SKM-1 (cell line): ENCODE data around the gene ARHGAP40.

Experiments
- DNase-seq: peaks from one replicate; lab custom pipeline; 2025; ENCODE audit not compliant: unreplicated experiment; lab: John Stamatoyannopoulos, UW

ARHGAP40 gene

GRCh38 chr20:38601216-38602184 is at the start of gene ARHGAP40:
Gene ARHGAP40, plus strand, starts transcription at chr20:38601809.
- no peak for DNase-seq

GRCh38 chr20:38554986-38555385 is 46.6 kb upstream of the ARHGAP40 start:
- DNase-seq: no peak

GRCh38 chr20:38555395-38555794 is 46.2 kb upstream of the ARHGAP40 start:
- DNase-seq: no peak

GRCh38 chr20:38557174-38557573 is 44.4 kb upstream of the ARHGAP40 start:
- DNase-seq: no peak

GRCh38 chr20:38558596-38559360 is 42.8 kb upstream of the ARHGAP40 start:
- DNase-seq: no peak

- no peak for DNase-seq
Measured at GRCh38 chr20:38559764-38560163, 41.8 kb upstream of the ARHGAP40 start.

- DNase-seq: no peak
Measured at GRCh38 chr20:38563802-38564431, 37.7 kb upstream of the ARHGAP40 start.

- no peak for DNase-seq
Measured at GRCh38 chr20:38564680-38565079, 36.9 kb upstream of the ARHGAP40 start.

GRCh38 chr20:38566036-38566598 is 35.5 kb upstream of the ARHGAP40 start:
- DNase-seq: no peak

GRCh38 chr20:38569747-38570525 is 31.7 kb upstream of the ARHGAP40 start:
- DNase-seq: no peak

GRCh38 chr20:38573413-38573812 is 28.2 kb upstream of the ARHGAP40 start:
- no peak for DNase-seq

GRCh38 chr20:38579219-38579910 is 22.2 kb upstream of the ARHGAP40 start:
- DNase-seq: no peak

- no peak for DNase-seq
Measured at GRCh38 chr20:38579921-38580320, 21.7 kb upstream of the ARHGAP40 start.

GRCh38 chr20:38581013-38581412 is 20.6 kb upstream of the ARHGAP40 start, which contains the start of gene ADIG:
Gene ADIG, plus strand, starts transcription at chr20:38581197. Its CDS starts 54 bp downstream, at chr20:38581251.
- DNase-seq: no peak

- no peak for DNase-seq
Measured at GRCh38 chr20:38581830-38582358, 19.7 kb upstream of the ARHGAP40 start.

GRCh38 chr20:38583306-38583705 is 18.3 kb upstream of the ARHGAP40 start:
- DNase-seq: no peak

- DNase-seq: no peak
Measured at GRCh38 chr20:38584099-38584763, 17.4 kb upstream of the ARHGAP40 start.

GRCh38 chr20:38585404-38586180 is 16.0 kb upstream of the ARHGAP40 start:
- no peak for DNase-seq
